ENCODE results near the gene MND1.
A peak's percentile ranks its signal among the peaks of the same experiment; 100 is the strongest.

MND1 gene

GRCh38 chr4:153346563-153346962, 2.1 kb downstream of the MND1 start:
- no peak for DNase-seq

- DNase-seq, result no peak
These were observed 2.6 kb downstream of the MND1 start for GRCh38 chr4:153347117-153347516.

- no peak for DNase-seq
These were observed 3.5 kb downstream of the MND1 start for GRCh38 chr4:153348006-153348405.

DNA sequence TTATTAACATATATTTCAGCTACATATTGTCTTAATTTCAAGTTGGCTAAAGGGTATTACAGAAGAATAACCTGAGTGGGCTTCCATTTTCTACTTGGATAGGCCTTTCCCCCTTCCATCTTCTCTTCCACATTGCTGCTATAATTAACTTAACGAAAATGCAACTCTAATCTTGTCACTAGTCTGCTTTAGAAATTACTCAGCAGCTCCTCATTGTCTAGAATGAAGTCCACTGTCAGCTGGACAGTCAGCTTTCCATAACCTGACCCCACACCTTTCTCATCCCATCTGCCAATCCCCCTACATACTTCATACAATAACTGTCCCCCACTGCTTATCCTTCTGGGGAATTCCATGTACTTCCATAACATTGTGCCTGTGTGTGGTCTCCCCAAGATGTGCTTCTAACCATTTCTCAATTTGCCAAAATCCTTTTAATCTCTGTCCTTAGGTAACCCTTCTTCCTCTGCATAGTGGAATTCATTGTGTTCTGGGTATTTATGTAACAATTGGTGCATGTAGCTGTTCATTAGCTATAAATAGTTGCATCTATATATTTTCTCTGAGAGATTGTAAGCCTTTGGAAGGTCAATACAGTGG, 4.8 kb downstream of the MND1 start:
- no peak for DNase-seq

GRCh38 chr4:153362184-153362583, 17.7 kb downstream of the MND1 start:
- peak; percentile 19 for DNase-seq

DNA sequence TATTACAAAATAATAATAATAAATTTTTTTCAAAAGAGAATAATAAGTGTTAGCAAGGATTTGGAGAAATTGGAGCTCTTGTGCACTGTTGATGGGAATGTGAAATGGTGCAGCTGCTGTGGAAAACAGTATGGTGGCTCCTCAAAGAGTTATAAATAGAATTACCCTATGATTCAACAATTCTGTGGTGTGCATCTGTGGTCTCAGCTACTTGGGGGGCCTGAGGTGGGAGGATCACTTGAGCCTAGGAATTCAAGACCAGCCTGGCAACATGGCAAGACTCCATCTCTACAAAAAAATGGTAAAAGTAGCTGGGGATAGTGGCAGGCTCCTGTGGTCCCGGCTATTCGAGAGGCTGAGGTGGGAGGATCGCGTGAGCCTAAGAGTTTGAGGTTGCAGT, 19.6 kb downstream of the MND1 start:
- no peak for DNase-seq

DNA sequence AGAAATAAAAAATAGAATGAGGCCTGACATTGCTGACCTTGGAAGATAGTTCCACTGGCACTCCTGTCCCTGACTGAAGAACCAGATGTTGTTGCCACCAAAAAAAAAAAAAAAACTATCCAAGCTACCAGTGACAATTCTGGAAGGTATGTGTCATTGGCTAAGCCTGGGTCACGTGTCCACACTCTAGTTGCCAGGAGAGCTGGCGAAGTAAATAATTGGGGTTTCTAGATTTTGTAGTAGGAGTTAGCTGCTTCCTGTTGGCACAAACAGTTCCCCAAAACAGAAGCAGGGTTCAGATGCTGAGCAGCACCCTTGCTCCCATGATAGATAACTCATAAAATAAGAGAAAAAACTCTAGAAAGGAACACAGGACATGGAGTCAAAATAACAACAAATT, 20.5 kb downstream of the MND1 start:
- DNase-seq, result no peak

DNA sequence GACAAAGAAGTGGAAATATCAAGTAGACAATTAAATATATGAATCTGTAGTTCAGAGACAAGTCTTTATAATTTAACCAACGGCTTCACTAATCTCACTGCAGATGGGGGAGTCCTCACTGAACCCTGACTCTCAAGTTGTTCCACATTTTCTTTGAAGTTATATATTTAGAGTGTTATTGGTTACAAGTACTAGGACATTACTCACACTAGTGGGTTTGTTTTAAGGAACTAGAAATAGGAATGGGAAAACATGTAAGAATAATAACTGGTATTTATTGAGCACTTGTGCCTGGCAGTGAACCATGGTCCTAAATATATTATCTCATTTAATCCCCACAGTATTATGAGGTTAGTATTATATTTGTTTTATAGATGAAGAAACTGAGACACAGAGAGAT, 22.0 kb downstream of the MND1 start:
- DNase-seq, result no peak

DNA sequence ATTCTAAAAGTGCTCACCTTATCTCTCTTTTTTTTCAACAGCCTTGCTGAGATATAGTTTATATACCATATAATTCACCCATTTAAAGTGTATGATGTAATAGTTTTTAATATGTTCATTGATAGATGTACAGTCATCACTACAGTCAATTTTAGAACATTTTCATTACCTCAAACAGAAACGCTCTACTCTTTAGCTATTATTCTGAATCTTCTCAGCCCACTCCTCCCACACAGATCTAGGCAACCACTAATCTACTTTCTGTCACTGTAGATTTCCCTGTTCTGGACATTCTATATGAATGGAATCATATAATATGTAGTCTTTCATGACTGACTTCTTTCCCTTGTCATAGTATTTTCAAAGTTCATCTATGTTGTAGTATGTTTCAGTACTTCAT, 22.6 kb downstream of the MND1 start:
- DNase-seq, result no peak

DNA sequence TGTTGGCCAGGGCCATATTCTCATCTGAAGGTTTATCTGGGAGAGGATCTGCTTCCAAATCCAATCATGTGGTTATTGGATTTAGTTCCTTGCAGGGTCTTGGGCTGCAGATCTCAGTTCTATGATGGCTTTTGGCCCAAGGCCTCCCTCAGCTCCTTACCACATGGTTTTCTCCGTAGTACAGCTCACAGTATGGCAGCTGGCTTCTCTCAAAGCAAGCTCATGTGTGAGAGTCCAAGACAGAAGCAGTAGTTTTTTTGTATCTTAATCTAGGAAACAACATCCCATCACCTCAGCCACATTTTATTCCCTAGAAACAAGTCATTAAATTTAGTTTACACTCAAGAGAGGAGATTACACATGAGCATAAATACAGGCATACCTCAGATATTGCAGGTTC, 24.5 kb downstream of the MND1 start:
- no peak for DNase-seq

DNA sequence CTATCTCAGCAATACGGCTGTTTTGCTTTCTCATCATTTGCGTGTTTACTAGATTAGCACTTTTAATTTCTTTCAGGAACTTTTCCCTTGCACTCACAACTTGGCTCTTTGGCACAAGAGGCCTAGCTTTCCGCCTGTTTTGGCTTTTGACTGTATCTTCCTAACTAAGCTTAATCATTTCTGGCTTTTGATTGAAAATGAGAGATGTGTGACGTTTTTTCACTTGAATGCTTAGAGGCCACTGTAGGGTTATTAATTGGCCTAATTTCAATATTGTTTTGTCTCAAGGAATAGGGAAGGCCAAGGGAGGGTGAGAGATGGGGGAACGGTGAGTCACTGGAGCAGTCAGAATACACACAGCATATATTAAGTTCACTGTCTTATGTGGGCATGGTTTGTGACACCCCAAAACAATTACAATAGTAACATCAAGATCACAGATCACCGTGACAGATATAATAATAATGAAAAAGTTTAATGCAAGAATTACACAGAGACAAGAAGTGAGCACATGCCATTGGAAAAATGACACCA, 27.3 kb downstream of the MND1 start:
- DNase-seq, result no peak

DNA sequence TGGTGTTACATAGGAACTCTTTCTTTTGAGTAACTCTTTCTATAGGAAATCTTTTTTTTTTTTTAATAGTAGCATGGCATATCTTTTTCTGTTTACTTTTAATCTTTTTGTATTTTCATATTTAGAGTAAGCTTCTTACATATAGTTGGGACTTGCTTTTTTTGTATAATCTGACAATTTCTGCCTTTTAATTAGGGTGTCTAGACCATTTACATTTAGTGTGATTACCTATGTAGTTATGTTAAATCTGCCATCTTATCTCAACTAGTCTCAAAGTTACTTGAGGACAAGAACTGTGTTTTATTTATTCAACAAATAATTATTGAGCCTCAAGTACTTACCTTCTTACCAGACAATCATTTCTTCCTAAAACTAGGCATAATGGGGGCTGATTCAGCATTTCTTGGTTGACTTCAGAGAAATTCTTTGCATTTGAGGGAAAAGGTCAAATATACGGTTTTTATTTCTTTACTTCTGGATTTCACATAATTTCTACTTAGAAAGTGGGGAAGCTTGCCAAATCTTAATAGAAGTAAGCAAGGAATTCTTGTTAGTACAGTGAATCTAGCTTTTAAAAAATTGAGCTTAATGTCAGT, 28.6 kb downstream of the MND1 start:
- no peak for DNase-seq

DNA sequence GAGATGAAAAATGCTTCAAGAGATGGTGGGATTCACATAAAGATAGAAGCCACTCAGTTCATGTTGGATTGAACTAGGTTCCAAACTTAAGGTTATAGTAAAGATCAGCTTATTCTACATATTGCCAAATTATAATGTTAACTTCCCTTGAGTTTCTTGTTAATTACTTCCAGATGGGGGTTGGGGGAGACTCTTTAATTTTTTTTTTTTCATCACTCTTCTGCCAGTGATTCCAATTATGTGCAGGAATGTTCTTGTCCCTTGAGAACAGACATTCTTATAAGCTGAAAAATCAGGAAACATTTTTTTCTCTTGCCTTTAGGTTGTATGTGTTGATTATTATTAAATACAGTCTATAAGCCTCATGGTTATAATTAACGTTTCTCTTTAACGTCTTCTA, 30.0 kb downstream of the MND1 start:
- no peak for DNase-seq

DNA sequence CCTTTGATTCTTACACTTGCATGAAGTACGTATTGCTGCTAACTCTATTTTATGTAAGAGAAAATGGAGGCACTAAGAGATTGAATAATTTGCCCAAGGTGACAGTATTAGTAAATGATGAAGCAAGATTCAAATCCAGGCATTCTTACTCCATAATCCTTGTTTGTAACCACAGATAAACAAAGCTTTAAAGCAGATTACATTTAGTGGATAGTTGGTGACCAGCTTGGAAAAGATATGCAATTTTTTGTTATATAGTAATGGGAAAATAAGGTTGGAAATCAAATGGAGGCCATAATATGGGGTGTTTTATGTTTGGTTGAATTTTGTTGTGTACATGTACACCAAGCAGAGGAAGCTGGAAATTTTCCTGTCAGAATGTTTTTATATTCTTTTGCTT, 30.8 kb downstream of the MND1 start:
- DNase-seq, result no peak

DNA sequence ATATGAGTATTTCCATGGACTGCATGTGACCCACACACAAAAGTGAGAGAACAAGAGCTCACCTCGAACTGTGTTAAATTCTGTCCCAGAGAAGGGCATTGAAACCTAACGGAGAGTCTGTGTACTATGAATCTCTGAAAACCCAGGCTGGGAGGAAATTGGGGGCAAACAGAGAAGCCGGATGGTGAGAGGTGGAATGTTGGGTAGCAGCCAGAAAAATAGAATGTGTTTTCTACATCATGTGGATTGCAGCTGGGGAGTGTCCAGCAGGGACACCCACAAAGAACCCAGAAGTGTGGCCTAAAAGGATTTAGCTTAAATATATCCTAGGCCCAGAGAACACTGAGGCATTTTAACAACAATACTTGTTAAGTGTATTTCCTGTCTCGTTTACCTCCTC, 38.6 kb downstream of the MND1 start:
- no peak for DNase-seq

GRCh38 chr4:153384160-153384559, 39.7 kb downstream of the MND1 start:
- no peak for DNase-seq

DNA sequence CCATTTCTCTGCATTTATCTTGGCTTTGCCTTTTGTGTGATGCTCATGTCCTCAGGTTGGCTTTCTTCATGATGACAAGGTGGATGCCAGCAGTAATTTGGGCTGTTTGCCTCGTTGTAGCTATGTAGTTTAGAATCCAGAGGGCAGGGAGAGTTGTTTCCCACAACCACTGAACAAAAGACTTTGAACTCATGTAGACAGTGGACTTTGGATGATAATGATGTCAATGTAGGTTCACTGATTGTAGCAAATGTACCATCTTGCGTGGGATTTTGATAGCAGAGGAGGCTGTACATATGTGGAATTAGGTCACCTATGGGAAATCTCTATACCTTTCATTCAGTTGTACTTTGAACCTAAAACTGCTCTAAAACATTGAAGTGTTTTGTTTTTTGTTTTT, 41.3 kb downstream of the MND1 start:
- no peak for DNase-seq

DNA sequence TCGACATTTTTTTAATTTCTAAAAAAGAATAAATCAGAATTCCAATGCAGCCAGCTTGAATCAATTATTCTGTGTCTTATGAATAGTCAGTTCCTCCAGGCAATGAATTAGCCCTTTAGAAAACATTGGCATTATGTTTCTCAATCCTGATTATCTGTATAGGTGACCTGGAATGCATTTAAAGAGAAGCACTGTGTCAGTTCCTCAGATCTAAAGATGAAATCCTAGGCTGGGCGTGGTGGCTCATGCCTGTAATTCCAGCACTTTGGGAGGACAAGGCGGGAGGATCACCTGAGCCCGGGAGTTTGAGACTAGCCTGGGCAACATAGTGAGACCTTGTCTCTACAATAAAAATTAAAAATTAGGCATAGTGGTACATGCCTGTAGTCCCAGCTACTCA, 43.5 kb downstream of the MND1 start:
- DNase-seq, result no peak

DNA sequence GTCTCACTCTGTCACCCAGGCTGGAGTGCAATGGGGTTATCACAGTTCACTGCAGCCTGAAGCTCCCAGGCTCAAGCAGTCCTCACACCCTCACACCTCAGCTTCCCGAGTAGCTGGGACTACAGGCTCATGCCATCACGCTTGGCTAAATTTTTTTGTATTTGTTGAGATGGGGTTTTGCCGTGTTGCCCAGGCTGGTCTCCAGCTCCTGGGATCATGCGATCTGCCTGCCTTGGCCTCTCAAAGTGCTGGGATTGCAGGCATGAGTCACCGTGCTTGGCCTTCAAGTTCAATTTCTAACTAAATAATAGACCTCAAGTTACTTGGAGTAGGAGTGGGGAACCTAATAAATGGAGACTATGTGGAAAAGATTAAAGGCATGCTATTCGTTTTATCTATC, 48.9 kb downstream of the MND1 start:
- peak; percentile 74 for DNase-seq

DNA sequence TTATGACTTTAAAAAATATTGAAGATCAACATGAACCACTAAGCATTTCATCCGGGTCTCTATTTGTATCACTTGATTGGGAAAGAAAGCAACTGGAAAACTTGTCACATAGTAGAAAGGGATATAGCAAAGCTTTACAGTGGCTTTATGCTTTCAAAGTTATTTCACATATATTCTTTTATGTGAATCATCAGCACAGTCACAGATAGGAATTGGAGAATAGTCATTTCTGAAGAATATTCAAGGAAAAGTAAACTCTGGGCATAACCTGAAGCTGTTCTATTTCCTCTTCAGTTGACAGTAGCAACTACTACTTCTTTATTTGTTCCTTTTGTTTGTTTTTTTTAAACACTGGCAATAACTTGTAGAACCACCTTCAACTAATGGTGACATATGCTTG, 50.5 kb downstream of the MND1 start:
- DNase-seq, result no peak

GRCh38 chr4:153398713-153399112, 54.2 kb downstream of the MND1 start:
- no peak for DNase-seq

- no peak for DNase-seq
These were observed 54.9 kb downstream of the MND1 start for GRCh38 chr4:153399358-153399757.

- DNase-seq, result no peak
These were observed 57.0 kb downstream of the MND1 start for GRCh38 chr4:153401501-153401900.

DNA sequence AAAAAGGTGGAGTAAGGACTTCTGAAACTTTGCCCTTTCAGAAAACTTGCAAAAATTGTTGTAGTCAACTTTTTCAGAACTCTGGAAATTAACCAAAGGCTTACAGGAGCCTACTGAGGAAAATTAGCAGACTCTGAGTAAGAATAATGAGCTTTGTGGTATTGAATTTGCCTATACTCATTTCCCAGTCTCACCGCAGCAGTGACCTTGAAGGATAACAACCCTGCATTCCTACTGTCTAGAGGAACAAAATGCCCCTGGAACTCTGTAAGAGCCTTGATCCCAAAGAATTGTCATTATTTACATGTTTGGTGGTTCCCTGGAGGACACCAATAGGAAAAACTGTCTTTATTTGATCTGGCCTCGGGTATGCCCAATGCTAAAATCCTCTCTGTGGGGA, 57.9 kb downstream of the MND1 start:
- DNase-seq, result no peak

DNA sequence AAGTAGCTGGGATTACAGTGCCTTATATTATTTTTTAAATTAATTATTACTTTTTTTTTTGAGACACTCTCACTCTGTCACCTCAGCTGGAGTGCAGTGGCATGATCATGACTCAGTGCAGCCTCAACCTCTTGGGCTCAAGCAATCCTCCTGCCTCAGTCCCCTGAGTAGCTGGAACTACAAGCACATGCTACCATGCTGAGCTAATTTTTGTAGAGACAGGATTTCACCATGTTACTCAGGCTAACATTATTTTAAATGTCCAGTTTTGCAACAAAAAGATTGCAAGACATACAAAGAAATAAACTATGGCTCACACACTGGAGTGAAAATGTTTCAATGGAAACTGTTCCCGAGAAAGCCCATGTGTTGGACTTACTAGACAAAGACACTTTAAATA, 59.2 kb downstream of the MND1 start:
- no peak for DNase-seq
